GM18499 (cell line): ENCODE measurements around the gene ASIC2.
"Not testable (repeated sequence)": the region's sequence is repeated elsewhere in the genome, so short reads cannot be mapped to it uniquely, and the experiment has no call there.

ENCODE experiments used
- ATAC-seq: cut with Tn5 transposase; IDR thresholded peaks from one replicate; pipeline ENCODE4 v1.9.1; 2021; ENCODE audit warnings: moderate number of reproducible peaks; ENCODE audit not compliant: insufficient read depth, unreplicated experiment

The ASIC2 gene

DNA sequence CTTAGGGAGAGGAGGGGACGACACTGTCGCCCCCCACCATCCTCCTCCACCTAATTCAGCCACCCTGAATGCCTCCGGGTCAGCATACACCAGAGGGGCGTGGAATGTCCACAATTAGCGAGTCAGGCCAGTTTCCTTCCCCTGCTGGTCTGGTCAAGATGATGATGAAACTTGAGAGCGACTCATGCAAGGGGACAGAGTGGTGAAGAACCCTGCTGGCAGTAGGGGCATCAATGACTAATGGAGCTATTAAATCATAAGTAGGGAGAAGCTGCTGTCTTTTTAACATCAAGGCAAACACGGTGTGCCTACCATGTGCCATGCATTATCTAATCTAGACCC is 294.2 kb downstream of the ASIC2 start:
- ATAC-seq: no peak

- no peak for ATAC-seq
Measured at GRCh38 chr17:32998111-32998886, 294.8 kb downstream of the ASIC2 start.

DNA sequence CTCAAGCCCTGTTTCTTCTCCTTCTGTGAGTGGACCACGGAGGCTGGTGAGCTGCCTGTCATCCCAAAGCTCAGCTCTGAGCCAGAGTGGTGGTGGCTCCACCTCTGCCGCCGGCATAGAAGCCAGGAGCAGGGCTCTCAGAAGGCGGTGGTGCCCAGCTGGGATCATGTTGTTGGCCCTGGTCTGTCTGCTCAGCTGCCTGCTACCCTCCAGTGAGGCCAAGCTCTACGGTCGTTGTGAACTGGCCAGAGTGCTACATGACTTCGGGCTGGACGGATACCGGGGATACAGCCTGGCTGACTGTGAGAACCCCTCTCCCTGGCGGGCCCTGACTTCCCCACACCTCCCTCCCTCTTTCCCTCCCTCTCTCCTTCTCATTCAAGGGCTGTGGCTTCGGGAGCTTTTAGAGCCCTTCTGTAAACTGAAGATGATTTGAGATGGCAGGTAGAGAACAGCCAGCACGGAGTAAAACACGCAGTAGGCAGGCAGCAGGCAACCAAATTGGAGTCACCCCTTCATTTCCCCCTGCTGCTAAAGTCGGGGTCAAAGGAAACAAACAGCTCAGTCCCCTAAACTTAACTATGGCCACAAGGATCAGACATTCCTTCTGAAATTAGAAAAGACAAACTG is 297.6 kb downstream of the ASIC2 start:
- no peak for ATAC-seq

DNA sequence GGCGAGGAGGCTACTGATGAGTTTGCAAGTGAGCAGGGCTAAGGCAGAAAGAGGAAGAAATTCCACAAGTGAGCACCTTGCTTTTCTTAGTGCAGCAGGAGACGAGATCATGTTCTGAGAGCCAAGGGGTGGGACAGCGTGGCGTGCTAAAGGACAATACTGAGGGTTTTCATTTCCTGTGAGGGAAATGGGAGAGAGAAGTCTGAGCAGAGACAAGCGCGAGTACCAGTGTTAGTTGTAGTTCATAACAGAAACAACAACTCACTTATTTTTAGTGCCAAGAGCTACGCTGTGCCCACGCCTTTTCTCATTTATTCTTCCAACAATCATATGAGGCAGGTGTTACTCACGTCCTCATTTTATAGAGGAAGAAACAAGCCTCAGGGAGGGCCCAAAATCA is 299.1 kb downstream of the ASIC2 start:
- ATAC-seq: no peak

DNA sequence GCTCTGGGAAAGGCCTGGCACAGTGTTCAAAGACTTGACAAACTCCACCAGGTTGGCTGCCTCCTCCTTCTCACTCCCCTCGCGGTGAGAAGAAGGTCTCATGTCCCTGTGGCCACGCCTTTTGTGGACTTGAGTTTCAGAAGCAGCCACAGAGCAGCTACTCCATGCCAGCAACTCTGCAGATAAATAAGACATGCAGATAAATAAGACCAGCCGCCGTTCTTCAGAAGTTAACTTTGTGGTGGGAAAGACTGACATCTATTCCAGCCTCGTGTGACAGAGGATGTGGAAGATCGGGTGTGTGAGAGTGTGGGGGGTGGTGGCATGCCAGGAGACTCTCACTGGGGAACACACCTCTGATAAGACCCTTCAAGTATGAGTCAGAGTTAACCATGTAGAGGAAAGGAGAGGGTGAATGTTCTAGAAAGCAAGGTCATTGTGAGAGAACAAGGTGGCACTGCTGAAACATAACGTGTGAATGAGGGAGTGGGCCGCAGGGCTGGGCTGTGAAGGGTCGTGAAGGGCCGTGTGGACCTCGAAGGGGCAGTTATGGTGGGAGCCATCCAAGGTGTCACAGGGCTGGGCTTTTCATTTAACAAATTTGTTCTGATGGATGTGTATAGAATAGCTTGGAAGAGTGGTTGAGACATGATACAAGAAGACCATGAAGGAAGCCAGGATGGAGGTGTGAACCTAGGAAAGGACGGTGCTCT is 300.6 kb downstream of the ASIC2 start:
- ATAC-seq: no peak

- ATAC-seq: no peak
Measured at GRCh38 chr17:32988481-32989101, 304.5 kb downstream of the ASIC2 start.

DNA sequence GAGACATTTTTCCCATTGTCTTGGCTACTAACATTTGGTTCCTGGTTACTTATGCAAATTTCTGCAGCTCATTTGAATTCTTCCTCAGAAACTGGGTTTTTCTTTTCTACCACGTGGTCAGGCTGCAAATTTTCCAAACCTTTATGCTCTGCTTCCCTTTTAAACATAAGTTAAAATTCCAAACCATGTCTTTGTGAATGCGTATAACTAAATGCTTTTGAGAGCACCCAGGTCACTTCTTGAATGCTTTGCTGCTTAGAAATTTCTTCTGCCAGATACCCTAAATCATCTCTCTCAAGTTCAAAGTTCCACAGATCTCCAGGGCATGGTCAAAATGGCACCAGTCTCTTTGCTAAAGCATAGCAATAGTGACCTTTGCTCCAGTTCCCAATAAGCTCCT is 305.2 kb downstream of the ASIC2 start:
- ATAC-seq: not testable (repeated sequence)

GRCh38 chr17:32987453-32987805 is 305.7 kb downstream of the ASIC2 start:
- not testable (repeated sequence) for ATAC-seq

- ATAC-seq: no peak
Measured at GRCh38 chr17:32985050-32985756, 307.9 kb downstream of the ASIC2 start.

- ATAC-seq: not testable (repeated sequence)
Measured at GRCh38 chr17:32981611-32982010, 311.5 kb downstream of the ASIC2 start.

DNA sequence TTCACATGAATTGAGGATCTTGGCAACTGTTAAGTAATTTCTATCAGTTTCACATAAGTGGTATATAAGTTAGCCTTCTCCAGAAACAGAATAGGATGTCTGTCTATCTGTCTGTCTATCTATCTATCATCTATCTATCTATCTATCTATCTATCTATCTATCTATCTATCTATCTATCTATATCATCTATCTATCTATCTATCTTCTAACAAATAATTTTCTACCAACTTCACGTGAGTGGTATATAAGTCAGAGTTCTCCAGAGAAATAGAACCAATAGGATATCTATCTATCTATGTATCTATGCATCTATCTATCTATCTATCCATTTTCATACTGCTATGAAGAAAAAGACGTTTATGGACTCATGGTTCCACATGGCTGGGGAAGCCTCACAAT is 312.9 kb downstream of the ASIC2 start:
- no peak for ATAC-seq

DNA sequence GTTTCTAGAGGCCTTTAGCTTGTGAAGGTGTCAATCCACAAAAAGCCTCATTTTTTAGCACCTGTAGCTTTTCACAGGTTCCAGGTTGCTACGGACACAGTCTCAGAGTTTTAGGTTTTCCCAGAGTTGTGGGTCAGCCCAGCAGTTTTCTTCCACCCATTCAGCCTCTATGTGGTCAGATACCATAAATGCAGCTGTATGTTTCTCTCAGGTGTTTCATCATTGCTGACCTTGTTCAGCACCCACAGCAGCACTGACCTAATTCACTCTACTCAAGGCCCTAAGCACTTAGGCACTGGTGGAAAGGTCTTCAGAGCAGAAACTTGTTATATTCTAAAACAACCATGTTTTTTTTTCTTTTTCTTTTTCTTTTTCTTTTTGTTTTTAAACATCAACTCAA is 316.5 kb downstream of the ASIC2 start:
- no peak for ATAC-seq

- no peak for ATAC-seq
Measured at GRCh38 chr17:32976131-32976530, 317.0 kb downstream of the ASIC2 start.

DNA sequence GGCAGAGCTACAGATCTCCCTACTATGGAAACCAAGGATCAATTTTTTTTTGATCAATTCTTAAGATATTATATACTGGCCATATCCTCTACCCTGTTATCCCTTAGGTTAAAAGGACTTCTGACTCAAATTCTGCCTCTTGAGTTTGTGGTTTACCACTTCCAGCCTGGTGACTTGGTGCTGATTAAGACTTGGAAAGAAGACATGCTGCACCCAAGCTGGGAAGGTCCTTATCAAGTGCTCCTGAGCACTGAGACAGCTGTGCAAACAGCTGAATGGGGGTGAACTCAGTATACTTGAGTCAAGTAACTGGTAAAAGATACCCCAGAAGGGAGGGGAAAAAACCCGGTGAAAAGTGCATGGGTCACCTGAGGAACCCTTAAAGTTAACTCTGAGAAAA is 321.9 kb downstream of the ASIC2 start:
- ATAC-seq: no peak

- no peak for ATAC-seq
Measured at GRCh38 chr17:32970281-32970680, 322.8 kb downstream of the ASIC2 start.

DNA sequence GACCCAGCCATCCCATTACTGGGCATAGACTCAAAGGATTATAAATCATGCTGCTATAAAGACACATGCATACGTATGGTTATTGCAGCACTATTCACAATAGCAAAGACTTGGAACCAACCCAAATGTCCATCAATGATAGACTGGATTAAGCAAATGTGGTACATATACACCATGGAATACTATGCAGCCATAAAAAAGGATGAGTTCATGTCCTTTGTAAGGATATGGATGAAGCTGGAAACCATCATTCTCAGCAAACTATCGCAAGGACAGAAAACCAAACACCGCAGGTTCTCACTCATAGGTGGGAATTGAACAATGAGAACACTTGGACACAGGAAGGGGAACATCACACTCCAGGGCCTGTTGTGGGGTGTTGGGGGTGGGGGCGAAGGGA is 323.9 kb downstream of the ASIC2 start:
- ATAC-seq: not testable (repeated sequence)

- ATAC-seq: no peak
Measured at GRCh38 chr17:32964541-32964940, 328.6 kb downstream of the ASIC2 start.
